Measurements from ENCODE around the gene RELT.
A peak's percentile ranks its signal among the peaks of the same experiment; 100 is the strongest.

Gene RELT

DNA sequence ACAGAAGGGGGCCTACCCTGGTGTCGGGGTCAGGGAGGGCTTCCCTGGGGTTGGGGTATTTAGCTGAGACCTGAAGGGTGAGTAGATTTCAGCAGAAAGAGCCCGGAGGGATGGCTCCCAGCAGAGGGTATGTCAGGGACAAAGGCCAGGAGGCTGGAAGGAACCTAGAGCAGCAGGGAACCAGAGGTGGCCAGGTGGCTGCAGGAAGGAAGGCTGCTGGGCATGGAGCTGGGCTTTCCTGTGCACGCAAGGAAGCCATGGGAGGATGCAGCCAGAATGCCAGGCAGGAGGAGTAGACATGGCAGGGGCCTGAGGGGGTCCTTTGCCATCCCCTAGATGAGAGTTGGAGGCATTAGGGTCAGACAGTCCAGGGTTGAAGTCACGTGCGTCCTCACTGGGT is 27.4 kb upstream of the RELT start:
- DNase-seq (ENCODE audit: low spot score) = no peak

DNA sequence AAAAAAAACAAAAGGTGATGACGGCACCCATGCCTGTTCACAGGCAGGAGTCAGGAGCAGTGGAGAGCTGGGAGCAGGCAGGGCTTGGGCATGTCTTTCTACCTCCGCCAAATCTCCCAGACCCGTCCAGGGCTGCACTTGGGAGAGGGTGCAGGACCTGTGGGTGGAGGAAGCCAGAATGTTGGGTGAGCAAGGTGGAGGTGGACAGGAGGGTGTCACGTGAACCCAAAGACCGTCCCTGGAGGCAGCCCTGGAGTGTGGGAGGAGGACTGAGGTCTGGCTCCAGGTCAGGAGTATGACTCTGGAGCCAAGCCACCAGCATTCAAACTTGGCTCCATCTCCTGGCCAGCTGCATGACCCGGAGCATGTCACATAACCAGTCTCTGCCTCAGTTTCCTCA is 26.6 kb upstream of the RELT start:
- DNase-seq (ENCODE audit: low spot score) = no peak

DNA sequence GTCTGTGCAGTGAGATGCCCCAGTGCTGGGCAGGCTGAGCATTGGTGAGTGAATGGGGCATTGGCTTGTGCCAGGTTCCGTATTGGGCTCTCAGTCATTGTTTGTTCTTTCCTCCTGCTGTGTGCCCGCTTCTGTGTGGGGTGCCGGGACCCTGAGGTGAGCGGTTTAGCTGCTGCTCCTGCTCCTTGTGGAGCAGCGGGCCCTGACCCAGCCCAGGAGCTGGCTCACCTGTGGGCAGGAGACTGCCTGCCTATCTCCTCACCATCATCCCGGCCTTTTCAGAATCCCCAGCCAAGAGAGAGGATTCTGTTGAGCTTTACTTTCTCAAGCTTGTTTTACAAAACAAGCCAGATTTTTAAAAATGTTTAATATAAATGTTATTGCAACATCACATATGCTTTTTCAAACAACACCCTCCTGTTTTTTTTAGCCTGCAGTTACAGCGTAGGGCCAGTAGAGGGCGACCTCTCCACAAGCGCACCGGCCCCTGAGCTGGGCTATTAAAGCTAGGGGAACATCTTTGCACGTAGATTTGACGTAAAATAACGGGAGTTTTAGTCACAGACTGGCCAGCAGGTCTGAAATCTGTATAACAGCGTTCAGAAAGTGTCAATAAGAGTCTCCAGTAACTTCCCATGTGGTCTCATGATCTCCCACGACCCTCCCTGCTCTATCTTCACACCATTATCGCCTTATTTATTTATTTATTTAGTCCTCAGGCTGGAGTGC is 25.1 kb upstream of the RELT start:
- peak; percentile 94 for DNase-seq (ENCODE audit: low spot score)

DNA sequence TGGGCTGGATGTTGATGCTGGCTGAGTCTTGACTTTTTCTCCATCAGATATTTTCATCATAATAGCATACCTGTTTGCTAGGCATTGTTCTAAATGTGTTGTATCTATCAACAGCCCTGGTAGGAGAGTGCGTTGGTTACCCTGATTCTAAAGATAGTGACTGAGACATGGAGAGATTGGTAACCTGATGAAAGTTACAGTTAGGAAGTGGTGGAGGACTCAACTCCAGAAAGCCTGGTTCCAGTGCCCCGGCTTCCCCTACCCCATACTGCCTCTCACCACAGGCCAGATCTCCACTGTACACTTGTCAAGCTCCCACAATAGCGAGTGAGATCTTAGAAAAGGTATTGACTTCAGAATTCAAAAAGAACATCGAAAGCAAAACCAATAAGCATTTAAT is 22.8 kb upstream of the RELT start:
- no peak for DNase-seq (ENCODE audit: low spot score)

DNA sequence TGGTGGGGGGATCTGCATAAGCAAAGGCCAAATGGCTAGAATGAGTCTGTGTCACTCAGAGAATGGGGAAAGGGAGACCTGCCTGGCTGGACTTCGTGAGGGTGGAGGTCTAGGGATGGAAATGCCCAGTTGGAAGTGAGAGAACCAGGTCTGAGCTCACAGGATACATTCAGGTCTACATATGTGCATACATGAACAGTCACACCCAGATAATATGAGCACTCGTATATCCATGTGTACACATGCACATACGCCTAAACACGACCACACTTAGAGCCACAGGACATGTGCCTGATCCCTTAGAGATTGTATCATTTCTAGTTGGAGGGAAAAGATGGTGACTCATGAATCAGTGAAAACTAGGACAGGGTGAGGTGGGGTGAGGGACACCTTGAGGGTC is 21.1 kb upstream of the RELT start:
- no peak for DNase-seq (ENCODE audit: low spot score)

DNA sequence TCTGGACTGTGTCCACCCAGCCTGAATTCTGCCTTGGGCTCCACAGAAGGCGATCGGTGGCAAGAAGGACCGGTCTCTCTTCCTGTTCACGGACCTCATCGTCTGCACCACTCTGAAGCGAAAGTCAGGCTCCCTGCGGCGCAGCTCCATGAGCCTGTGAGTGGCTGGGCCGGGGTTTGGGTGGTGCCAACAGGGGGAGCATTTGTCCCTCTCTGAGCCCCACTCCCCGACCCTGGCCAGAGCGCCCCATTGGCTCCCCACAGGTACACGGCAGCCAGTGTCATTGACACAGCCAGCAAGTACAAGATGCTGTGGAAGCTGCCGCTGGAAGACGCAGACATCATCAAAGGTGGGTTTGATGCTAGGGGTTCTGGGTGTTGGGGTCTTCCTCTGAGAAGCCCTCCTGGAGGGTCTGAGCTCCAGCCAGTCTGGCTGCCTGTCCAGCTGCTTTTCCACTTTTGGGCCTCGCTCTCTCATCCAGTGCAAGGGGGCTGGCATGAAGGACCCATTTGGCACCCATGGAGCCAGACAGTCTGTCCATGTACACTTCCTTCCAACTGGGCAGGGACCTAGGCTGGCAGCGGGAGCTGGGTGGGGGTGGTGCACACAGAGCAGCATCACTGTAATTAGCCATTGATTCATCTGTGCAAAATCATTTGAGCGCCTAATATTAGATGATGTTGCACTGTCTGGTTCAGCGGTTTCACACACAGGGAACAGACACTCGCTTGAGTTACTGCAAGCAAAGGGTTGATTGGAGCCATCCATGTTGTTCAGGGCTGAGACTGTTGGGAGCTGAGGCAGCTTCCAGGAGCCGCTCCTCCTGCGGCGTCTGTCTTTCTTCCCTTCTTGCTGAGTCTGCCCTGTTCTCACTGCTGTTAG is 19.0 kb upstream of the RELT start:
- DNase-seq (ENCODE audit: low spot score) = no peak

DNA sequence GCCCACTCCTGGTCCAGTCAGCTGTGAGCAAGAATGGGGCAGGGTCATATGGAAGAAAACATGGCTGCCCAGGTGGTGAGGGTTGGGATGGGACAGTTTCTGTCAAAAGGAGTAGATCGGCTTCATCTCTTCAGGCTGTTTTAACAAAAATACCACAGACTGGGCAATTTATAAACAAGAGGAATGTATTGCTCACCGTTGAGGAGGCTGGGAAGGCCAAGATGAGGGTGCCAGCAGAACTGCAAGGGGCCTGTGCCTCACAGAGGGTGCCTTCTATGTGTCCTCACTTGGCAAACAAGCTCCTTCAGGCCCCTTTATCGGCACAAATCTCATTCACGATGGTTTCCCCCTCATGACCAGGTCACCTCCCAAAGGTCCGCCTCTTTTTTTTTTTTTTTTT is 18.1 kb upstream of the RELT start:
- DNase-seq (ENCODE audit: low spot score) = no peak

DNA sequence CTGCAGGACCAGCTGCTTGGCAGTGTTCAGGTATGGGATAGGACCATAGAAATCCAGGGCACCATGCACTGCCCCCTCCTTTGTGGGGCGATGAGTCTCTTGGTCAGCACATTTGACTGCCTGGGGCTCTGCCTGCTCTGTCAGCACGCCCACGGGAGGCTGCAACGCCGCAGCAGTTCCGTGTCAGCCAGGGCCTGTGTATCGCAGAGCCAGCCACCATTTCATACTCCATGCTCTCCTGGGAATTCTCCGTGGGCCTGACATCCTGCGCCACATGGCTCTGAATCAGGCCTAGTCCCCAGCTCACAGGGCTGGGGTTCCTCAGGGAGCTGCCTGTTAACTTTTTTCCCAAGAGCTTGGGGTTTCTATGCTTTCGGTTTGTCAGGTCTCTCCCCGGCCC is 16.9 kb upstream of the RELT start:
- no peak for DNase-seq (ENCODE audit: low spot score)

DNA sequence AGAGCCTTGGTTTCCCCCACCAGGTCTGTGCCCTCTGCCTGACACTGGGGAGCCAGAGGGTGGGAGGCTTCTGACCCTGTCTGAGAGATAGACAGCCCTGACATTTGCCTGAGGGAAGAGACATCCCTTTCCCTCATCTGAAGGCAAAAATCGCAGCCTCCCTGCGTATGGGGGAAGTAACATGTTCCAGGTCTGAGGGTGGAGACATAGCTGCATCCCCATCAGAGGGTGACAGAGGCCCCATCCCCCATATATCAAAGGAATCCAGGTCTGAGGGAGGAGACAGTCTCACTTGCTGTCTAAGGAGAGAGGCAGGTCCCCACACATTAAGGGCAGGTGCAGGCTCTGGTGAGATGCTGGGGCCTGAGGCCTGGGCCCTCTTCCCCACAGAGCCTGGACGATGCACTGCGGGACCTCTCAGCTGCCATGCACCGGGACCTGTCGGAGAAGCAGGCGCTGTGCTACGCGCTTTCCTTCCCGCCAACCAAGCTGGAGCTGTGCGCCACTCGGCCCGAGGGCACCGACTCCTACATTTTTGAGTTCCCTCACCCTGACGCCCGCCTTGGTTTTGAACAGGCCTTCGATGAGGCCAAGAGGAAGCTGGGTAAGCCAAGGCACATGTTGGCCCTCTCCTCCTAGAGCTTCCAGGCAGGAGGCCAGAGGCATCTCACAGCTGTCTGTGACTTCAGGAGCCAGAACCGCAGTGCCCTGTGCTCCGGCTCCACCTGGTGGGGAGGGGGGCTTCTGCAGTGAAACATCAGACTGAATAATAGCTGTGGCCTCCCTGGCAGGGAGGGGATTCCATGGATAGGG is 16.1 kb upstream of the RELT start:
- peak; percentile 87 for DNase-seq (ENCODE audit: low spot score)

DNA sequence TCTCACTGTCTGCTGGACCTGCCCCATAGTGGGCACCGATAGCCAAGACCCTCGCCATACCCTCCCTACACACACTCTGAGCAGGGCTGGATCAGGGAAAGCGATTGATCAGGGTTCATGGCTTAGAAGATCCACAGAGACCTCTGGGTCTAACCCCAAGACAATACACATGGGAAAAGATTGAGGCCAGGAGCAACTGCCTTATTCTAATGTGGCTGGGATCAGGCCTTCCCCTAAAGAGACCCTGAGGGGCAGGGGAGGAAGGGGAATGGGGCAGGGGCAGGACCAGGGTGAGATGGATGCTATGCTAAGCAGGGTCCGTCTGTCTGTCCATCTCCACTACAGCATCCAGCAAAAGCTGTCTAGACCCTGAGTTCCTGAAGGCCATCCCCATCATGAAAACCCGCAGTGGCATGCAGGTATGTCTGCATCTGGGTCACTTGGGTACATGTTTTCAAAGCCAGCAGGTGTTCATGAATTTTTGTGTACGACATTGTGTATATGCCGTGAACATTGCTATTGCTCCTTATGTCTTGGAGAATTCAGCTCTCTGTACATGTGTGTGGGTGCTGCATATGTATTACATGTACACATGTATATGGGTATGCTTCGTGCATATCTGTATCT is 15.3 kb upstream of the RELT start:
- DNase-seq (ENCODE audit: low spot score) = no peak

DNA sequence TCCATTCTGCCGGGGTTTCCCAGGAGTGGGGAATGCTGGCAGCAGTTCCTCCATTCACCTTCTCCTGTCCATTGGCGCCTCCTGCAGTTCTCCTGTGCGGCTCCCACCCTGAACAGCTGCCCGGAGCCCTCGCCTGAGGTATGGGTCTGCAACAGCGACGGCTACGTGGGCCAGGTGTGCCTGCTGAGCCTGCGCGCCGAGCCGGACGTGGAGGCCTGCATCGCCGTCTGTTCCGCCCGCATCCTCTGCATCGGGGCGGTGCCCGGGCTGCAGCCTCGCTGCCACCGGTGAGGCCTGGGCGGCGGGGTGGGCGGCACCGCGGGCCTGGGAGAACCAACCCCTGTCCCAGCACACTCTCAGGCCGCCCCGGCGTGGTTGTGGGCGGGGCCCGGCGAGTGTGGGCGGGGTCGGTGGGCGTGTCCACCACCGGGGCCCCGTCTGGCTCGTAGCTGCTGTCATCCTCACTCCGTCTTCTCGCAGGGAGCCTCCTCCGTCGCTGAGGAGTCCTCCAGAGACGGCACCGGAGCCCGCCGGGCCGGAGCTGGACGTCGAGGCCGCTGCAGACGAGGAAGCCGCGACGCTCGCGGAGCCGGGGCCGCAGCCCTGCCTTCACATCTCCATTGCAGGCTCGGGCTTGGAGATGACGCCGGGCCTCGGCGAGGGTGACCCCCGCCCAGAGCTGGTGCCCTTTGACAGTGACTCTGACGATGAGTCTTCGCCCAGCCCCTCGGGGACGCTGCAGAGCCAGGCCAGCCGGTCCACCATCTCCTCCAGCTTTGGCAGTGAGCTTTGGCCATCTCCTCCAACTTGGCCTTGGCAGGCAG is 14.0 kb upstream of the RELT start:
- DNase-seq (ENCODE audit: low spot score) = no peak

DNA sequence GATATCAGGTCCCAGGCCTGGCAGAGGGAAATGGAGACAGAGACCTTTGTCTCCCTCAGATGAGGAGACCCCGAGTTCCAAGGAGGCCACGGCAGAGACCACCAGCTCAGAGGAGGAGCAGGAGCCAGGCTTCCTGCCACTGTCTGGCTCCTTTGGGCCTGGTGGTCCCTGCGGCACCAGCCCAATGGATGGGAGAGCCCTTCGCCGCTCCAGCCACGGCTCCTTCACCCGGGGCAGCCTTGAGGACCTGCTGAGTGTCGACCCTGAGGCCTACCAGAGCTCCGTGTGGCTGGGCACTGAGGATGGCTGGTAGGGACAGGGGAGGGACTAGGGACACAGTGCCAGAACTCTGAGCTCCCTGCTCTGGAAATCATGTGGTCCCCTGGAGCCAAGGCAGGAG is 13.1 kb upstream of the RELT start:
- no peak for DNase-seq (ENCODE audit: low spot score)

DNA sequence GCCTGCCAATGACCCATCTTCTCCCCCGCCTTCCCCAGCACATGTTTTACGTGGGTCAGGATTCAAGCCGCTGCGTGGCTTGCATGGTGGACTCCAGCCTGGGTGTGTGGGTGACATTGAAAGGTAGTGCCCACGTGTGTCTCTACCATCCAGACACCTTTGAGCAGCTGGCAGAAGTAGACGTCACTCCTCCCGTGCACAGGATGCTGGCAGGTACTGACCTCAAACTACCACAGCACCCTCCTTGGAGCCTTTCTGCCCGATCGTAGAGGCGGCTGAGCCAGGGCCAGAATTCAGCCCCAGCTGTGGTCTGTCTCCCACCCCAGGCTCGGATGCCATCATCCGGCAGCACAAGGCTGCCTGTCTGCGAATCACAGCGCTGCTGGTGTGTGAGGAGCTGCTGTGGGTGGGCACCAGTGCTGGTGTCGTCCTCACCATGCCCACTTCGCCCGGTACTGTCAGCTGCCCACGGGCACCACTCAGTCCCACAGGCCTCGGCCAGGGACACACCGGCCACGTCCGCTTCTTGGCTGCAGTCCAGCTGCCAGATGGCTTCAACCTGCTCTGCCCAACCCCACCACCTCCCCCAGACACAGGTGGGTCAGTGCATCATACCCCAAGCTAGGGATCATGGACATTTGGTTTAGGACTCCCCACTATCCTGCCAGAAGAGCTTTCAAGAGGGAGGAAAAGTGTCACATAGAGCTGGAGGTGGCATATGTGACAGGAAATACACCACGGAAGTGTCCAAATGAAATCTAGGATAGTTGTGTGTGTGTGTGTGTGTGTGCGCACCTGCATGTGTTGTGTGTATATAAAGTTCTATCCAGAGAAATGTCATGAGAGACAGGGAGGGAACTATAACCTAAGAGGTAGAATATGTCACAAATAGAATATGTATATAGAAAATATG is 10.6 kb upstream of the RELT start:
- no peak for DNase-seq (ENCODE audit: low spot score)

DNA sequence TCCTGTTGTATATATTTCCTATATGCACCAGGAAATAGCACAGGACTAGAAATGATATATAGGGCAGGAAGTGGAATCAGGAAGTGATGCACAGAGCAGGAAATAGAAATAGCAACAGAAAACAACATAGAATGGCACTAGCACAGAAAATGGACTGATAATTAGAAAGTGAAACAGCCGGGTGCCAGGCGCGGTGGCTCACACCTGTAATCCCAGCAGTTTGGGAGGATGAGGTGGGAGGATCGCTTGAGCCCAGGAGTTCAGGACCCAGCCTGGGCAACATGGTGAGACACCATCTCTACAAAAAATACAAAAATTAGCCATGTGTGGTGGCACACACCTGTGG is 10.0 kb upstream of the RELT start:
- no peak for DNase-seq (ENCODE audit: low spot score)

DNA sequence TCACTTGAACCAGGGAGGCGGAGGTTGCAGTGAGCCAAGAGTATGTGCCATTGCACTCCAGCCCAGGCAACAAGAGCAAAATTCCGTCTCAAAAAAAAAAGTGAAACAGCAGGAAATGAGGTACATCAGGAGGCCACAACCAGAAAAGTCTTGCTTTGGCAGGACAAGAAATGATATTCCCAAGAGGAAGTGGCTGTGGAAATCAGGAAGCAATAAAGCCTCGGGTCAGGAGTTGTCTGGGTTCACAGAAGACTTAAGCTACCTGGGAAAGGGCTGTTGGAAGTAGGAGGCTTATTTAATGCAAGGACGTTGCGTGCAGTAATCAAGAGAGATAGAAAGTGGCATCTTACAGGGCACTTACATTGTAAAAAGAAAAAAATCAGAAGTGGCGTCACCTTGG is 9.2 kb upstream of the RELT start:
- DNase-seq (ENCODE audit: low spot score) = no peak

DNA sequence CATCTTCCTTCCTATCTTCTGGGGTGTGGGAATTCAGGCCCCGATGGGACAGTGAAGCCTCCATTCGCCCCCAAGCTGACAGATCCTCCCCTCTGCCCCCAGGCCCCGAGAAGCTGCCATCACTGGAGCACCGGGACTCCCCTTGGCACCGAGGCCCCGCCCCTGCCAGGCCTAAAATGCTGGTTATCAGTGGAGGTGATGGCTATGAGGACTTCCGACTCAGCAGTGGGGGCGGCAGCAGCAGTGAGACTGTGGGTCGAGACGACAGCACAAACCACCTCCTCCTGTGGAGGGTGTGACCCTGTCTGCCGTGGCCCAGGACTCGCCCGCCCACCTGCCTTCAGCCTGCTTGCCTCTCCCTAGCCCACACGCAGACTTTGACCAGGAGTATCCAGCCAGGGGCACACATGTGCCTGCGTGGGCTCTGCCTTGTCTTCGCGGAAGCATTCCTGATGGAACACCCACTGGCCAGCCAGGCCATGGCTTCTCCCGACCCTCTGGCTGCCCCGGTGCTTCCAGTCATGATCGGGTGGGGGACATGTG is 8.6 kb upstream of the RELT start:
- DNase-seq (ENCODE audit: low spot score) = no peak

DNA sequence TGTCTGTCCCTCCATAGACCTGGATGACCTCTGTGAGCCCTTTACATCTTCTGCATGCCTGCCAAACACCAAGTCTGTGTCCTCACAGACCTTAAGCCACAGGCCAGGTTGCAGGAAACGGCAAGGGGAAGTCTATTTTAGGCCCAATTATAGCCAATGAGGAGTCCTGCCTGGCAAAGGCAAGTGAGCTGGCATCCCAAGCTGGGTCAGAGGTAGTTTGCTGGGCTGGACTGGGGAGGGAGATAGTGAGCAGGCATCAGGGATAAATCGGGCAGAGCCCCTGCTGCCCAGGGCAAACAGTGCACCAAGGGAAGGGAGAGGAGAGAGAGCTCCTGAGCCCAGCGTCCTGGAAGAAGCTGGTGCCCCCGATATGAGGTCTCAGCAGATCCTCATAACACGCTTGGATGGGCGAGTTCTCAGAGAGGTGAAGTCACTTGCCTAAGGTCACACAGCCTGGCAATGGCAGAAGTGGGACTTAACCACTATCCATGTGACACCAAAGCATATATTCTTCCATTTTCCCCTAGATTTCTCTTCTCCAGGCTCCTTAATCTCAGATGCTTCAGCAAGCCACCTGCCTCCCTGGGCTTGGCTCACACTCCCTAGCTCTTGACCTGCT is 3.7 kb upstream of the RELT start:
- DNase-seq (ENCODE audit: low spot score) = no peak

DNA sequence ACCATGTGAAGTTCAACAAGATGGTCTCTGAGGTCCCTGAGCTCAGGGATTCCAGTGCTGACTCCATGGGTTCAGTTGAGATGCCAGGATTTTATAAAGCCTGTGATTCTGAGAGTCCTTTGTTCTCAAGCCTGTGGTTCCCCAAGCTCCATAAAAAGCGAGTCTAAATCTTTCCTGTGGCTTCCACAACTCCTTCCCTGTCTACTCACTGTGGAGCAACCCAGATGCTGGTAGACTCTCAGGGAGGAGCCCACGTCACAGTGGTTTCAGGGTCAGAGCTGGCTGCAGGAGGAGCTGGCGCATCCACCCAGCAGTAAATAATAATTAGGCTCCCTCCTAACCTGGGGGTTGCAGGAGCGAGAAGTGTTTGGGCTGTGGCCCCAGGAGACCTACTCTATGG is 2.0 kb upstream of the RELT start:
- DNase-seq (ENCODE audit: low spot score) = no peak

DNA sequence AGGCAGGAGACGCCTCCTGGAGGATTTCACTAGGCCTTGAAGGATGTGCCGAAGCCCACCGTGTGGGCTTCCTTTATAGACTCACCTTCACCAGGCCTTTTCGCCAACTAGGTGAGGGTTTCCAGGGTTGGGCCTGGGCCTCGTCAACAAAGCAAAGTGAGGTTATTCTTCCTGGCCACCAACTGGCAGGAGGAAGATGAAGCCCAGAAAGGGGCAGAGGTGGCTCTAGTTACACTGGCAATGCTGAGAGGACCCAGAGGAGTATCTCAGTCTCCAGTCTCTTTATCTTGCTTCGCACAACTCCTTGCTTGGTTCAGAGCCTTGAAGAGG is 404 bp upstream of the RELT start:
- DNase-seq (ENCODE audit: low spot score) = no peak

Measured in HuH-7.5 (cell line).